HCT116 (cell line): ENCODE measurements around the gene ACTC1. TPM values are rescaled to one million over a fixed set of nuclear protein-coding genes. Genes with fewer than 3 reads are reported as not detected.

ENCODE experiments used
- ATAC-seq: fragments of 200-7000 bp; cut with Tn5 transposase; 2 replicates; pipeline ENCODE4 v1.9.1; 2020; ENCODE audit warnings: mild to moderate bottlenecking, moderate library complexity
- BruUV-seq: library from RNA; stranded (reverse); fragments of 400-500 nt; replicated peaks from 2 replicates; lab custom pipeline; 2021; lab: Mats Ljungman, UMichigan
- CTCF ChIA-PET: fragments of 300-600 bp; sonication (Branson Sonifier 250); formaldehyde crosslinking; loops from one replicate; lab custom pipeline; 2021; ENCODE audit warnings: antibody characterized with exemption; lab: Charles Lee
- POLR2A ChIA-PET: fragments of 300-600, 350-600 bp; sonication (Branson Sonifier 250); formaldehyde crosslinking; loops from one replicate; lab custom pipeline; 2021; ENCODE audit warnings: antibody characterized with exemption; lab: Charles Lee
- RAD21 ChIA-PET, 2 experiments: fragments of 300-600 bp; sonication (Branson Sonifier 250); formaldehyde crosslinking; loops; one replicate each; lab custom pipeline; 2023; ENCODE audit warnings: low total read pairs in 2 of 2; ENCODE audit not compliant: uncharacterized antibody in 2 of 2, unreplicated experiment in 2 of 2, low non-redundant PET in 1 of 2; lab: Charles Lee
- DNase-seq: peaks from one replicate; pipeline ENCODE4 v3.0.0-alpha.2; 2010; ENCODE audit warnings: low read depth, low spot score
- H2AFZ ChIP-seq: fragments of 200-600 bp; shearing (Covaris generic), sonication (generic); 2 replicates; pipeline ENCODE4 v1.6.1; 2017; ENCODE audit warnings: low read depth, mixed run types, mixed read lengths, antibody characterized with exemption, low read length; ENCODE audit not compliant: poor library complexity, severe bottlenecking
- H3K27ac ChIP-seq: 2 replicates; pipeline ENCODE4 v1.5.1; 2012; ENCODE audit warnings: low read depth, low read length
- H3K27me3 ChIP-seq: fragments of 200-600 bp; sonication (generic); 2 replicates; pipeline ENCODE4 v1.6.1; 2016; ENCODE audit warnings: mixed run types, low read length, mixed read lengths; ENCODE audit not compliant: insufficient read depth
- H3K36me3 ChIP-seq, 2 experiments: fragments of 200-500 bp in 1 of 2; fragments of 200-600 bp in 1 of 2; sonication (Bioruptor generic) in 1 of 2; sonication (generic) in 1 of 2; 2 replicates each; pipeline versions ENCODE4 v1.5.1 to v1.6.1; 2014 to 2016; ENCODE audit warnings: low read length in 2 of 2, inconsistent platforms in 1 of 2, mixed read lengths in 1 of 2, mixed run types in 1 of 2; ENCODE audit not compliant: insufficient read depth in 2 of 2, control insufficient read depth in 1 of 2
- H3K4me1 ChIP-seq, 2 experiments: fragments of 200-600 bp in 1 of 2; sonication (generic) in 1 of 2; 2 replicates each; pipeline versions ENCODE4 v1.5.1 to v1.6.1; 2012 to 2017; ENCODE audit warnings: low read length in 2 of 2, inconsistent platforms in 1 of 2, mild to moderate bottlenecking in 1 of 2, mixed read lengths in 1 of 2, mixed run types in 1 of 2, moderate library complexity in 1 of 2; ENCODE audit not compliant: insufficient read depth in 2 of 2, control insufficient read depth in 1 of 2
- H3K4me2 ChIP-seq: fragments of 200-600 bp; sonication (generic); 2 replicates; pipeline ENCODE4 v1.6.1; 2017; ENCODE audit warnings: mixed run types, low read length, mixed read lengths
- H3K4me3 ChIP-seq, 2 experiments: fragments of 200-600 bp in 1 of 2; sonication (generic) in 1 of 2; replicated peaks in 1 of 2; 2 replicates each; pipeline ENCODE4 v1.5.1; 2011 to 2016; ENCODE audit warnings: low read length in 2 of 2, control low read depth in 1 of 2, low read depth in 1 of 2, mild to moderate bottlenecking in 1 of 2, mixed read lengths in 1 of 2, mixed run types in 1 of 2
- H3K79me2 ChIP-seq: fragments of 200-600 bp; sonication (generic); 2 replicates; pipeline ENCODE4 v1.6.1; 2017; ENCODE audit warnings: mild to moderate bottlenecking, mixed run types, low read length, moderate library complexity, mixed read lengths; ENCODE audit not compliant: insufficient read depth
- H3K9ac ChIP-seq: fragments of 200-600 bp; sonication (generic); 2 replicates; pipeline ENCODE4 v1.6.1; 2016; ENCODE audit warnings: low read length, mixed read lengths
- H3K9me2 ChIP-seq: fragments of 200-600 bp; sonication (generic), shearing (Covaris generic); 2 replicates; pipeline ENCODE4 v1.6.1; 2017; ENCODE audit warnings: mixed run types, mild to moderate bottlenecking, moderate library complexity; ENCODE audit not compliant: insufficient read depth
- H3K9me3 ChIP-seq, 2 experiments: fragments of 200-500 bp in 1 of 2; fragments of 200-600 bp in 1 of 2; sonication (Bioruptor generic) in 1 of 2; sonication (generic) in 1 of 2; 2 replicates each; pipeline ENCODE4 v1.6.1; 2014 to 2017; ENCODE audit warnings: low read length in 2 of 2, mixed read lengths in 2 of 2, inconsistent platforms in 1 of 2, low read depth in 1 of 2, mild to moderate bottlenecking in 1 of 2, mixed run types in 1 of 2, moderate library complexity in 1 of 2; ENCODE audit not compliant: control insufficient read depth in 1 of 2, insufficient read depth in 1 of 2
- H4K20me1 ChIP-seq: fragments of 200-600 bp; sonication (generic), shearing (Covaris generic); 2 replicates; pipeline ENCODE4 v1.6.1; 2017; ENCODE audit warnings: mixed run types, mild to moderate bottlenecking, moderate library complexity; ENCODE audit not compliant: insufficient read depth
- CBX3 ChIP-seq: IDR thresholded peaks from 2 replicates; pipeline ENCODE4 v1.6.1; 2012; ENCODE audit warnings: low read depth
- ELF1 ChIP-seq: IDR thresholded peaks from 2 replicates; pipeline ENCODE4 v1.6.1; 2012; ENCODE audit warnings: low read depth, borderline replicate concordance
- EZH2 ChIP-seq: fragments of 200-600 bp; sonication (generic); IDR thresholded peaks from 2 replicates; pipeline ENCODE4 v1.6.1; 2017; ENCODE audit warnings: antibody characterized with exemption, mixed run types
- EZH2phosphoT487 ChIP-seq: fragments of 200-600 bp; IDR thresholded peaks from 2 replicates; pipeline ENCODE4 v1.6.1; 2018; ENCODE audit warnings: antibody characterized with exemption, borderline replicate concordance
- JUND ChIP-seq: IDR thresholded peaks from 2 replicates; pipeline ENCODE4 v1.6.1; 2012
- POLR2A ChIP-seq: IDR thresholded peaks from 2 replicates; pipeline ENCODE4 v1.7.0; 2011; ENCODE audit warnings: borderline replicate concordance; ENCODE audit not compliant: insufficient read depth, insufficient read length; ENCODE audit errors: extremely low read depth
- SIN3A ChIP-seq: IDR thresholded peaks from 2 replicates; pipeline ENCODE4 v1.6.1; 2012; ENCODE audit warnings: low read depth
- SP1 ChIP-seq: IDR thresholded peaks from 2 replicates; pipeline ENCODE4 v1.6.1; 2012; ENCODE audit warnings: low read depth
- SRF ChIP-seq: IDR thresholded peaks from 2 replicates; pipeline ENCODE4 v1.6.1; 2012; ENCODE audit warnings: low read depth
- TCF7L2 ChIP-seq: IDR thresholded peaks from 2 replicates; pipeline ENCODE4 v1.7.0; 2011; ENCODE audit warnings: borderline replicate concordance, inconsistent platforms; ENCODE audit not compliant: insufficient read depth, insufficient read length; ENCODE audit errors: extremely low read depth
- ZFX ChIP-seq: fragments of 450-650 bp; IDR thresholded peaks from 2 replicates; pipeline ENCODE4 v1.6.1; 2017
- ZNF274 ChIP-seq: fragments of 200-500 bp; sonication (Bioruptor generic); IDR thresholded peaks from 2 replicates; pipeline ENCODE4 v1.6.1; 2014; ENCODE audit warnings: mild to moderate bottlenecking, low read depth, low read length, inconsistent platforms
- intact Hi-C: fragments of 100-400 bp; cut with micrococcal nuclease; formaldehyde crosslinking; loops from 2 replicates; pipeline ENCODE4 v1.10.0; 2022
- total RNA-seq: library from RNA; stranded (reverse); gene quantifications from one replicate; pipeline ENCODE4 v1.2.1, GENCODE V29; 2021; ENCODE audit not compliant: unreplicated experiment

Gene ACTC1
- total RNA-seq, 1 experiment from 2014 or later, result not detected

DNA sequence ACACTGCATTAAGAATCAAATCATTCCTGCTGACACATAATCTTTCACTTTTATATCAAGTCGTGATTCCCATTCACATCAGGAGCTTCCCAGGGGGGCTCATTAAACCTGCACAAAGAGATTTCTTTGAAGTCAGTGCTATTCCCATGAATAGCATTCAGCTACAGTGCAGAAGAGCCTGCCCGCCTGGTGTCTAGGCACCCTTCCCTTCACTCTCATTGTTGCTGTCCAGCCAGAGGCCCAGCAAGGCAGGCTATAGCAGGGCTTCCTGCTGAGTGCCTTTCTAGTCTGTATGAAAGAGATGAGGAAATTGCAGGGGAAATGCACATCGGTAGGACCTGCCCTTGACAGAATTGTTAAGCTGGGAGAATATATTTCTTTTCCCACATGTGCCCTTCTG is 36.0 kb downstream of the ACTC1 start:
- BruUV-seq, result no TSS peak
- ChIA-PET CTCF (no interaction called here), RAD21 (no interaction called here)
- H3K36me3 ChIP-seq, result no peaks in the 10 kb centered on the region
- no peak for ATAC-seq
- intact Hi-C loops, result no loop called here
- no peak overlapping the region for H3K27ac ChIP-seq
- no peak overlapping the region for H3K4me3 ChIP-seq
- no peak overlapping the region for H2AFZ ChIP-seq
- H3K9ac ChIP-seq, result no peak overlapping the region
- H3K79me2 ChIP-seq, result no peaks in the 10 kb centered on the region
- no peak for TF ChIP-seq JUND
- no peak for TF ChIP-seq SRF
- TF ChIP-seq SIN3A, result no peak
- no peak for TF ChIP-seq EZH2
- TF ChIP-seq POLR2A, result no peak
- no peak for TF ChIP-seq SP1
- TF ChIP-seq ELF1, result no peak
- TF ChIP-seq, all 23 proteins: peak for 0
- DNase-seq, result no peak
- POLR2A ChIA-PET, result no interaction called here
- H3K4me2 ChIP-seq, result no peak overlapping the region
- no peaks in the 10 kb centered on the region for H3K9me2 ChIP-seq
- no peaks in the 10 kb centered on the region for H3K9me3 ChIP-seq
- H4K20me1 ChIP-seq, result no peaks in the 10 kb centered on the region
- H3K4me1 ChIP-seq, result no peaks in the 10 kb centered on the region
- peaks cover 87% of the 10 kb centered on the region for H3K27me3 ChIP-seq

DNA sequence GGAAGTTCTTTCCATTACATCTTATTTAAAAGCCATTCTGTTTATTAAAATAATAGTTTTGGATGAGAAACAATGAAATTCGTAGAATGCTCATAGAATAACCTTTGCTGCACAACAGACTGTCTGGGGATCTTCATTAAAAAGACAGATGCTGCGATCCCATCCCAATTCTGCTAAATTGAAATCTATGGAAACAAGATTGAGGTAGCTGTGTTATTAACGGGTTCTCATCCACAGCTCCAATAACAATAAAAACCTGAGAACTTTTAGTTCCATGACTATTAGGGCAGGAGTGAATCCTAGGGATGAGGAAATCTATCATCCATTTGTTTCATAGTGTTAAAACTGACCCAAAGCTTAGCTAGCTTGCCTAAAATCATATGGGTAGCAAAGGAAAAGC is 38.1 kb downstream of the ACTC1 start:
- BruUV-seq, result no TSS peak
- Histone ChIP-seq H3K9ac (no peak overlapping the region), H3K9me3 (no peaks in the 10 kb centered on the region), H3K4me3 (no peak overlapping the region), H4K20me1 (no peaks in the 10 kb centered on the region), H3K27me3 (peaks cover 69% of the 10 kb centered on the region), H3K36me3 (no peaks in the 10 kb centered on the region), H3K4me2 (no peak overlapping the region), H3K9me2 (no peaks in the 10 kb centered on the region), H3K79me2 (no peaks in the 10 kb centered on the region), H3K4me1 (no peaks in the 10 kb centered on the region), H2AFZ (no peak overlapping the region), H3K27ac (no peak overlapping the region)
- ATAC-seq, result no peak
- intact Hi-C loops, result no loop called here
- TF ChIP-seq EZH2, result 0 out of 2 replicates have a peak, but pooled peaks have one; percentile 94
- 0 out of 2 replicates have a peak, but pooled peaks have one; percentile 66 for TF ChIP-seq EZH2phosphoT487
- TF ChIP-seq ZFX, result no peak
- no peak for TF ChIP-seq CBX3
- TF ChIP-seq ZNF274, result no peak
- no peak for TF ChIP-seq TCF7L2
- ChIA-PET POLR2A (no interaction called here), RAD21 (no interaction called here), CTCF (no interaction called here)
- DNase-seq, result no peak
